Measurements from ENCODE around the gene MAPK4. TPM values are rescaled to one million over a fixed set of nuclear protein-coding genes. Genes with fewer than 3 reads are reported as not detected.
"Not testable (repeated sequence)": the region's sequence is repeated elsewhere in the genome, so short reads cannot be mapped to it uniquely, and the experiment has no call there.

MAPK4 gene
- polyA plus RNA-seq, 3 donors from 2014 or later, result not detected

DNA sequence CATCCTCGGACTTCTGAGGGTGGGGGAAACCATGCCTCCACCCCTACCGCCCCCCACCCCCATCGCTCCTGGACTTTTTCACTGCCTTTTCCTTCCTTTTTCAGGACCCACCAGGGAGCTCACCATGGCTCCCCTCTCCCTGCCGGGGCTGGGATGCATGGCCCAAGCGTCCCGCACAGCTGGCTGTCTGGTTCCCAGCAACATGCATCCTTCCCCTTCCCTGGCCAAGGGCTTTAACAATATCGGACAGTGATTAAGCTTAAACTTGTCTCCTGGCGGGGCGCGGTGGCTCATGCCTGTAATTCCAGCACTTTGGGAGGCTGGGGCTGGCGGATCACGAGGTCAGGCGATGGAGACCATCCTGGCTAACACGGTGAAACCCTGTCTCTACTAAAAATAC, 215.8 kb downstream of the MAPK4 start:
- H3K27me3 Mint-ChIP-seq (ENCODE audit: low read depth in 3 of 3), result peaks cover 3 to 5% (median 3%) of the 10 kb centered on the region in 3 donors

DNA sequence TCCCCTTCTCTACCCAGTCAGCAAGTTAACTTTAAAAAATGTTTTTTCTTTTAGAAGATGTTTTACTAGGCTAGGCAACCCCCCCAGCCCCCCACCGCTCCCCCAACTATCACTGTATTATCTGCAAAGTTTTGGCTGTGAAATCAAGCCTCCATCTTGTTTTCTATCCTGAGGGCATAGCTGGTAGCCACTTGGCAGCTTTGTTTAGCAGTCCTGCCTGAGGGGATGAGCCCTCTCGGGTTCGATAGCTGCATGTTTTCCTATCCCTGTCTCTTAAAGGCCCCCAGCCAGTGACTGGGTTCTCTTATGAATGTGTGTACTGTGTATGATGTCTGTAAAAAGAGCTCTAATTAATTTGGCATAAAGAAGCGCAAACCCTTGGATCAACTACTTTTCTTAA, 216.5 kb downstream of the MAPK4 start:
- Mint-ChIP-seq H3K4me3 (no peak overlapping the region), H3K4me1 (no peaks in the 10 kb centered on the region), H3K36me3 (no peaks in the 10 kb centered on the region), H3K9me3 (no peaks in the 10 kb centered on the region), H3K27me3 (ENCODE audit: low read depth in 3 of 3) (peaks cover 3 to 5% (median 5%) of the 10 kb centered on the region in 3 donors), H3K27ac (no peak overlapping the region)
- no peak for DNase-seq

More for the DNA sequence above, 215.8 kb downstream of the MAPK4 start:
- Mint-ChIP-seq H3K9me3 (peaks cover 0 to 1% (median under 1%) of the 10 kb centered on the region in 6 donors), H3K4me3 (no peak overlapping the region), H3K27ac (no peak overlapping the region), H3K4me1 (no peaks in the 10 kb centered on the region), H3K36me3 (no peaks in the 10 kb centered on the region)
- no peak for DNase-seq

GRCh38 chr18:50779021-50779420, 219.1 kb downstream of the MAPK4 start:
- not testable (repeated sequence) for DNase-seq, H3K9me3 Mint-ChIP-seq

More at GRCh38 chr18:50779021-50779420, 219.1 kb downstream of the MAPK4 start:
- H3K36me3 Mint-ChIP-seq, H3K27ac Mint-ChIP-seq, H3K4me3 Mint-ChIP-seq, H3K4me1 Mint-ChIP-seq: not testable (repeated sequence)
- peaks cover 4 to 11% (median 7%) of the 10 kb centered on the region in 3 donors for H3K27me3 Mint-ChIP-seq (ENCODE audit: low read depth in 3 of 3)

Other genes with a start within 250 kb of the MAPK4 start
- gene SKA1, start 185.0 kb upstream of the MAPK4 start, polyA plus RNA-seq, result 1 to 10 TPM in 2 of 3 donors, under 1 TPM in 1; 0.47 to 1.4 (median 1.2) TPM